ACC112 (cell line): ENCODE measurements around the gene MRPS2.
A peak's percentile ranks its signal among the peaks of the same experiment; 100 is the strongest.
"Not testable (repeated sequence)": the region's sequence is repeated elsewhere in the genome, so short reads cannot be mapped to it uniquely, and the experiment has no call there.

Experiments used
- H2AFZ ChIP-seq: fragments of 200-600 bp; sonication (generic); one replicate; pipeline ENCODE4 v1.6.0; 2017; ENCODE audit warnings: antibody characterized with exemption, low read length; ENCODE audit not compliant: unreplicated experiment
- H3K27ac ChIP-seq: fragments of 200-600 bp; sonication (generic); 2 replicates; pipeline ENCODE4 v1.5.1; 2014; ENCODE audit warnings: low read depth, mild to moderate bottlenecking, antibody characterized with exemption, low read length, moderate library complexity
- H3K27me3 ChIP-seq: fragments of 200-600 bp; sonication (generic); 2 replicates; pipeline ENCODE4 v1.6.1; 2014; ENCODE audit warnings: mild to moderate bottlenecking, antibody characterized with exemption, low read length, moderate library complexity, mixed read lengths; ENCODE audit not compliant: insufficient read depth
- H3K36me3 ChIP-seq: fragments of 200-600 bp; sonication (generic); 2 replicates; pipeline ENCODE4 v1.6.1; 2016; ENCODE audit warnings: mild to moderate bottlenecking, antibody characterized with exemption, low read length, moderate library complexity, mixed read lengths; ENCODE audit not compliant: insufficient read depth
- H3K4me1 ChIP-seq: fragments of 200-600 bp; sonication (generic); one replicate; pipeline ENCODE4 v1.6.1; 2016; ENCODE audit warnings: low read length, mixed read lengths; ENCODE audit not compliant: insufficient read depth, unreplicated experiment, control insufficient read depth
- H3K4me3 ChIP-seq: fragments of 200-600 bp; sonication (generic); 2 replicates; pipeline ENCODE4 v1.5.1; 2014; ENCODE audit warnings: mild to moderate bottlenecking, low read depth, low read length
- H3K79me2 ChIP-seq: fragments of 200-600 bp; sonication (generic); one replicate; pipeline ENCODE4 v1.6.0; 2016; ENCODE audit warnings: low read length; ENCODE audit not compliant: control insufficient read depth, unreplicated experiment, insufficient read depth

The MRPS2 gene

DNA sequence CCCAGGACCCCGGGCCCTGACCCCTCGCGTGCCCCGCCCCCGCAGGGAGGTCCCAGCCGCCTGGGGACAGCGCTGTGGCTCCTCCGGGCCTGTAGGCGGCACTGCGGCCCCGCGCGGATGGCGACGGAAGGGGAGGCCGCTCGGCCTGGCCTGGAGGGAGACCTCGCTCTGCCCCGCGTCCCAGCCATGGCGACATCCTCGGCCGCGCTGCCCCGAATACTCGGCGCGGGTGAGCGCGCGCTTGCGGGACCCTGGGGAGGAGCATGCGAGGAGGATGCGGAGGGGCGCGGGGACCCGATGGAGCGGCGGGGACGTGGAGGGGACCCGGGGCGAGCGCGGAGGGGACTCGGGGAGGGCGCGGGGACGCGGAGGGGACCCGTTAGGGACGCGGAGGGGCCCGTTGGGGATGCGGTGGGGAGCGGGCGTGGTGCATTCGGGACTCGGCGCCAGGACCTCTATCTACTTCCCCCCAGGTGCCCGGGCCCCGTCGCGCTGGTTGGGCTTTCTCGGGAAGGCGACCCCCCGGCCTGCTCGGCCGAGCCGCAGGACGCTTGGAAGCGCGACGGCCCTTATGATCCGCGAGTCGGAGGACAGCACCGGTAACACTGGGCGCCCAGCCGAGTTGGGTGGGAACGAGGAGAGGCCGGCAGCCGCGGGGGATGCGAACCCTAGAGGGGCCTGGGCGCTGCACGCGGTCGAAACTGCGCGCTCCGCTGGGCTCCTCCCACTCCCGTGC, at the start of gene MRPS2:
Gene MRPS2 (plus strand): TSS at position 158 of the 736 bp plus-strand sequence. CDS start 29 bp downstream, at position 187.
- peak within 1 kb of the TSS; percentile 87 for H3K4me3 ChIP-seq

DNA sequence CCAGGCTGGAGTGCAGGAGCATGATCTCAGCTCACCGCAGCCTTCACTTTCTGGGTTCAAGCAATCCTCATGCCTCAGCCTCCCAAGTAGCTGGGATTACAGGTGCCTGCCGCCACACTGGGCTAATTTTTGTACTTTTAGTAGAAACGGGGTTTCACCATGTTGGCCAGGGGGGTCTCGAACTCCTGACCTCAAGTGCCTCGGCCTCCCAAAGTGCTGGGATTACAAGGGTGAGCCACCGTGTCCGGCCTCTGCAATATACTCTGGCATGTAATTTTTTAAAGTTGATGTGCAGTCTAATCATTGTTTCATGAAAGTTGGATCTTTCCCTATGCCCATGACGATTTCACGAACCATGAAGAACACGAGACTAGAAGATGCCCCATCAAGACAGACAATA, 49.5 kb upstream of the MRPS2 start:
- Histone ChIP-seq H3K79me2 (no peaks in the 10 kb centered on the region), H2AFZ (no peak overlapping the region), H3K36me3 (no peaks in the 10 kb centered on the region), H3K4me1 (no peaks in the 10 kb centered on the region), H3K27ac (no peak overlapping the region), H3K27me3 (peaks cover 41% of the 10 kb centered on the region), H3K4me3 (no peak overlapping the region)

More for the DNA sequence above, at the start of gene MRPS2:
- Histone ChIP-seq H3K36me3 (peaks cover 9% of the 10 kb centered on the region; the same call in 1 of the 2 replicates), H3K27ac (peak within 1 kb of the TSS; percentile 46; the same call in 1 of the 2 replicates), H2AFZ (peak within 1 kb of the TSS; percentile 66), H3K79me2 (peaks cover 16% of the 10 kb centered on the region), H3K27me3 (no peaks in the 10 kb centered on the region), H3K4me1 (peaks cover 7% of the 10 kb centered on the region)

GRCh38 chr9:135451909-135452308, 48.6 kb upstream of the MRPS2 start:
- peaks cover 43% of the 10 kb centered on the region for H3K27me3 ChIP-seq
- H3K36me3 ChIP-seq, H3K4me1 ChIP-seq, H3K4me3 ChIP-seq, H2AFZ ChIP-seq, H3K27ac ChIP-seq, H3K79me2 ChIP-seq: not testable (repeated sequence)

DNA sequence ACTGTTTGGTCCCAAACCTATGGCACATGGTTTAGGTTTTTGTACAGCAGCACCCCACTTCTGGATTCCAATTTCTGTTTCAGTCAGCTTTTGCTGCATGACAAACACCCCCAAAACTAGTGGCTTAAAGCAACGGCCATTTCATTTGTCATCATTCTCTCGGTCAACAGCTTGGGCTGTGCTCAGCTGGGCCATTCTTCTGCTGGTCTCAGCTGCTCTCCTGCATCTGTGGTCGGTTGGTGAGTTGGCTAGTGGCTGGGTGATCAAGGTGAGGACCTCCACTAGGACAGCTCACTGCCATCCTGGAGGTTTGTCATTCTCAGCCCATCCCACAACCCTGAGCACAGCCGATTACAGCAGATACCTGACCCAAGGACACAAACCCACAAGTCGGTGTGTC, 45.7 kb upstream of the MRPS2 start:
- Histone ChIP-seq H3K79me2 (no peaks in the 10 kb centered on the region), H3K4me3 (no peak overlapping the region), H3K27me3 (peaks cover 36% of the 10 kb centered on the region), H2AFZ (no peak overlapping the region), H3K27ac (no peak overlapping the region), H3K36me3 (no peaks in the 10 kb centered on the region), H3K4me1 (no peaks in the 10 kb centered on the region)

GRCh38 chr9:135455401-135456030, 45.0 kb upstream of the MRPS2 start:
- no peak overlapping the region for H3K4me3 ChIP-seq
- no peak overlapping the region for H3K27ac ChIP-seq
- H3K36me3 ChIP-seq = no peaks in the 10 kb centered on the region
- H3K79me2 ChIP-seq = no peaks in the 10 kb centered on the region
- peaks cover 36% of the 10 kb centered on the region for H3K27me3 ChIP-seq
- no peaks in the 10 kb centered on the region for H3K4me1 ChIP-seq
- H2AFZ ChIP-seq = no peak overlapping the region

GRCh38 chr9:135456436-135457104, 43.9 kb upstream of the MRPS2 start:
- no peaks in the 10 kb centered on the region for H3K36me3 ChIP-seq
- peaks cover 36% of the 10 kb centered on the region for H3K27me3 ChIP-seq
- no peaks in the 10 kb centered on the region for H3K4me1 ChIP-seq
- H3K79me2 ChIP-seq = no peaks in the 10 kb centered on the region
- H3K27ac ChIP-seq = no peak overlapping the region
- no peak overlapping the region for H3K4me3 ChIP-seq
- H2AFZ ChIP-seq = no peak overlapping the region

DNA sequence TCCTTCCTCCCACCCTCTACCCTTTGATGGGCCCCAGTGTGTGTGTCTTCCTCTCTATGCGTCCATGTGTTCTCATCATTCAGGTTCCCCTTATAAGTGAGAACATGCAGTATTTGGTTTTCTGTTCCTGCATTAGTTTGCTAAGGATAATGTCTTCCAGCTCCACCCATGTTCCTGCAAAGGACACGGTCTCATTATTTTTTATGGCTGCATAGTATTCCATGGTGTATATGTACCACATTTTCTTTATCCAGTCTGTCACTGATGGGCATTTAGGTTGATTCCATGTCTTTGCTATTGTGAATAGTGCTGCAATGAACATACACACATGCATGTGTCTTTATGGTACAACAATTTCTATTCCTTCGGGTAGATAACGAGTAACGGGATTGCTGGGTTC, 42.0 kb upstream of the MRPS2 start:
- H3K36me3 ChIP-seq, H3K27ac ChIP-seq, H3K4me3 ChIP-seq, H3K79me2 ChIP-seq, H3K4me1 ChIP-seq, H2AFZ ChIP-seq: not testable (repeated sequence)
- peaks cover 25% of the 10 kb centered on the region for H3K27me3 ChIP-seq

DNA sequence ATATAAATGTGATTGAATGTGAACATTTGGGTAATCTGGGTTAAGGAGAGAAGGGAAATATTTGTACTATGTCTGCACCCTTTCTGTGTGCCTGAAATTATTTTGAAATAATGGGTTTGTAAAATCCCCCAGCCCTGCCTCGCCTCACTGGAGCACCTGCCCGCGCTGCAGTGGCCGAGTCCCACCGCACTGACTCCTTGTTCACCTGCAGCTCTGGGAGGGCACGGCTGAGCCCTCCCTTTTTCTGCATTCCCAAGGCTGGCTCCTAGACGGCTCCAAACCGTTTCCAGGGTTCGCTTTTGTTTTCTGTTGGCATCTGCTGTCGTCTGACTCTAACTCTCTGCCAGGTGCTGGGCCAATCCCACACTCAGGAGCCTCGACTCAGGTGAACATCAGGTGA, 38.5 kb upstream of the MRPS2 start:
- Histone ChIP-seq H3K79me2 (no peaks in the 10 kb centered on the region), H3K4me1 (peaks cover 11% of the 10 kb centered on the region), H3K4me3 (no peak overlapping the region), H3K27me3 (no peaks in the 10 kb centered on the region), H2AFZ (no peak overlapping the region), H3K36me3 (no peaks in the 10 kb centered on the region), H3K27ac (no peak overlapping the region)

DNA sequence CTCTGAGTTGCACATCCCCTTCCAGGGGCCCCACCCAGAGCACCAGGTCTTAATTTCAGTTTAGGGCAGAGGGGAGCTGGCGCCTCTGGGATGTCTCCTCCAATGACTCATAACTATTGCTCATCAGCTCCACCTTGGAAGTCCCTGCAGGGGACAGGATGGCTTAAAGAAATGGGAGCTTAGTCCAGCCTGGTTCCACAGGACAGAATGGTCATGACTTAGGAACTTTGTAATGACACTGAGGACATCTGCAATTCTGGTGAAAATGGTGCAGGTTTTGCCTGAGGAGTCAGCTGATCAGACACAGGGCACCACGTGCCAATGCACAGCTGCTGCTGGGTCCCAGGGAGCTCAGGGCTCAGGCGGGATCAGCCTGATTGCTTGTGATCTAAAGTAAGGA, 37.3 kb upstream of the MRPS2 start:
- no peaks in the 10 kb centered on the region for H3K79me2 ChIP-seq
- peaks cover 11% of the 10 kb centered on the region for H3K4me1 ChIP-seq
- H3K27me3 ChIP-seq = no peaks in the 10 kb centered on the region
- no peak overlapping the region for H2AFZ ChIP-seq
- H3K4me3 ChIP-seq = no peak overlapping the region
- H3K36me3 ChIP-seq = no peaks in the 10 kb centered on the region
- H3K27ac ChIP-seq = no peak overlapping the region

GRCh38 chr9:135464181-135464580, 36.3 kb upstream of the MRPS2 start:
- no peak overlapping the region for H2AFZ ChIP-seq
- no peak overlapping the region for H3K4me3 ChIP-seq
- peaks cover 19% of the 10 kb centered on the region for H3K4me1 ChIP-seq
- no peaks in the 10 kb centered on the region for H3K27me3 ChIP-seq
- no peak overlapping the region for H3K27ac ChIP-seq
- H3K36me3 ChIP-seq = no peaks in the 10 kb centered on the region
- H3K79me2 ChIP-seq = no peaks in the 10 kb centered on the region
